Testis (tissue), 2 donors: ENCODE results near the gene CADPS2.

ENCODE experiments used
- POLR2A ChIP-seq: fragments of 450-650 bp; IDR thresholded peaks from one replicate; pipeline ENCODE4 v1.6.1; 2017; ENCODE audit warnings: antibody characterized with exemption, mild to moderate bottlenecking, moderate library complexity
- TF ChIP-seq, protein P1 (sequence below), 3 experiments: fragments of 450-650 bp in 2 of 3; fragments of 200-600 bp in 1 of 3; sonication (generic) in 1 of 3; IDR thresholded peaks; one replicate each; pipeline ENCODE4 v1.5.1; 2016 to 2019; ENCODE audit warnings: antibody characterized with exemption in 3 of 3, mild to moderate bottlenecking in 2 of 3, moderate library complexity in 1 of 3

DNA sequence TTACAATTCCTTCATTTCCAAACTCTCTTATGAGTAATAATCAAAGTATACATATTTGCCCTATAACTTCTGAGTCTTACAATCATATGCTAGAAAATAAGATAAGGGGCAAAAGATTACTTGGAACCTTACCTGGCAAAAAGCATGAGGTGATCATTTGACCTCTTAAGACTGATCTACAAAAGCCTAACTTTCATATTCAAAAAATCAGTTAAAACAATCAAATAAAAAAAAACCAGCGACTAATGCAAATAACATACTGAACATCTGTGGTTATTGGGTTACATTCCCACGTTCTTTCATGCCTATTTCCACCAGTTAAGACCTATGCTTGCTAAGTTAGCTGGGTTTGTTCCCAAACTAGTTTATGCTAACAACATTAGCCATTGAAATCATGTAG lies 375.0 kb downstream of the CADPS2 start:
- TF ChIP-seq, protein P1, sequence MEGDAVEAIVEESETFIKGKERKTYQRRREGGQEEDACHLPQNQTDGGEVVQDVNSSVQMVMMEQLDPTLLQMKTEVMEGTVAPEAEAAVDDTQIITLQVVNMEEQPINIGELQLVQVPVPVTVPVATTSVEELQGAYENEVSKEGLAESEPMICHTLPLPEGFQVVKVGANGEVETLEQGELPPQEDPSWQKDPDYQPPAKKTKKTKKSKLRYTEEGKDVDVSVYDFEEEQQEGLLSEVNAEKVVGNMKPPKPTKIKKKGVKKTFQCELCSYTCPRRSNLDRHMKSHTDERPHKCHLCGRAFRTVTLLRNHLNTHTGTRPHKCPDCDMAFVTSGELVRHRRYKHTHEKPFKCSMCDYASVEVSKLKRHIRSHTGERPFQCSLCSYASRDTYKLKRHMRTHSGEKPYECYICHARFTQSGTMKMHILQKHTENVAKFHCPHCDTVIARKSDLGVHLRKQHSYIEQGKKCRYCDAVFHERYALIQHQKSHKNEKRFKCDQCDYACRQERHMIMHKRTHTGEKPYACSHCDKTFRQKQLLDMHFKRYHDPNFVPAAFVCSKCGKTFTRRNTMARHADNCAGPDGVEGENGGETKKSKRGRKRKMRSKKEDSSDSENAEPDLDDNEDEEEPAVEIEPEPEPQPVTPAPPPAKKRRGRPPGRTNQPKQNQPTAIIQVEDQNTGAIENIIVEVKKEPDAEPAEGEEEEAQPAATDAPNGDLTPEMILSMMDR (IDR thresholded peaks at IDR 0.05) = no peak
- TF ChIP-seq POLR2A = no peak
